ENCODE data around the gene C1QTNF7.

C1QTNF7 gene

DNA sequence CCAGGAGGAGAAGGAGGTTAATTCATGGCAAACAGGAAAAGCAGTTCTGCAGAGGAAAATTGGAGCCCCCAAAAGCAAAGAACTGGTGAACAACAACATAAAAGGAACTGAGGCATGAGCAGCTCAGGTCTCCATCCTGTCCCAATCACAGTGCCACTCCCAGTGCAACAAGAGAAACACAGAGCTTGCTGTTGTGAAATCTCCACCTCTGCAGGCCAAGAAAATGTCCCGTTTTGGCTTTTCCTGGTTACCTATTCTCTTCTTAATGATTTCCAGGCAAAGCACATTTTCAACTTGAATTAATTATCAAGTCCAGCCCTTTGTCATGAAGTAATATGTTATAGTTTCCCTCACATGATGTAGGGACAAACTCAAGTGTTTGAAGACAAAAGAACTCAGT is 778 bp downstream of the C1QTNF7 start:
- TF ChIP-seq, protein P1, sequence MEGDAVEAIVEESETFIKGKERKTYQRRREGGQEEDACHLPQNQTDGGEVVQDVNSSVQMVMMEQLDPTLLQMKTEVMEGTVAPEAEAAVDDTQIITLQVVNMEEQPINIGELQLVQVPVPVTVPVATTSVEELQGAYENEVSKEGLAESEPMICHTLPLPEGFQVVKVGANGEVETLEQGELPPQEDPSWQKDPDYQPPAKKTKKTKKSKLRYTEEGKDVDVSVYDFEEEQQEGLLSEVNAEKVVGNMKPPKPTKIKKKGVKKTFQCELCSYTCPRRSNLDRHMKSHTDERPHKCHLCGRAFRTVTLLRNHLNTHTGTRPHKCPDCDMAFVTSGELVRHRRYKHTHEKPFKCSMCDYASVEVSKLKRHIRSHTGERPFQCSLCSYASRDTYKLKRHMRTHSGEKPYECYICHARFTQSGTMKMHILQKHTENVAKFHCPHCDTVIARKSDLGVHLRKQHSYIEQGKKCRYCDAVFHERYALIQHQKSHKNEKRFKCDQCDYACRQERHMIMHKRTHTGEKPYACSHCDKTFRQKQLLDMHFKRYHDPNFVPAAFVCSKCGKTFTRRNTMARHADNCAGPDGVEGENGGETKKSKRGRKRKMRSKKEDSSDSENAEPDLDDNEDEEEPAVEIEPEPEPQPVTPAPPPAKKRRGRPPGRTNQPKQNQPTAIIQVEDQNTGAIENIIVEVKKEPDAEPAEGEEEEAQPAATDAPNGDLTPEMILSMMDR (IDR thresholded peaks at IDR 0.05) = no peak

- TF ChIP-seq, protein P1 (IDR thresholded peaks at IDR 0.05) = no peak
These were observed 6.3 kb downstream of the C1QTNF7 start for GRCh38 chr4:15434091-15434490.

DNA sequence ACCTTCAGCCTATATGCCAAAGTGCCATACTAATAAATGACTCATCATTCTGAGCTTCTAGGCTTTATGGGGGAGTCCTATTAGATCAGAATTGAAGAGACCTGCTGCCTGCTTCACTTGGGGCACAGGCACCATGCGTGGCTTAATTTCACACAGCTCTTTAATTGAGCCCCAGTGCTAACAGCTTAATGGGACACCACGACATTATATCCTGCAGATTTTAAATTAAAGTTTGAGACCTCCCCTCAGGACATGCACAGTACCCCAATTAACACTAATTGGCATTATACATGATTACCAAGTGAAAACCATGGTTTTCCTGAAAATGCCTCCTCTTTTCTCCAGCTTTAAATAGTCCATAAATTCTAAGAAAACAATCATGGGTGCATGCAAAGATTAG is 6.8 kb downstream of the C1QTNF7 start:
- TF ChIP-seq, protein P1 (IDR thresholded peaks at IDR 0.05) = no peak

GRCh38 chr4:15436513-15436912 is 8.7 kb downstream of the C1QTNF7 start:
- TF ChIP-seq, protein P1 (IDR thresholded peaks at IDR 0.05) = no peak

- TF ChIP-seq, protein P1 (IDR thresholded peaks at IDR 0.05) = no peak
These were observed 11.2 kb downstream of the C1QTNF7 start for GRCh38 chr4:15438939-15439524.

DNA sequence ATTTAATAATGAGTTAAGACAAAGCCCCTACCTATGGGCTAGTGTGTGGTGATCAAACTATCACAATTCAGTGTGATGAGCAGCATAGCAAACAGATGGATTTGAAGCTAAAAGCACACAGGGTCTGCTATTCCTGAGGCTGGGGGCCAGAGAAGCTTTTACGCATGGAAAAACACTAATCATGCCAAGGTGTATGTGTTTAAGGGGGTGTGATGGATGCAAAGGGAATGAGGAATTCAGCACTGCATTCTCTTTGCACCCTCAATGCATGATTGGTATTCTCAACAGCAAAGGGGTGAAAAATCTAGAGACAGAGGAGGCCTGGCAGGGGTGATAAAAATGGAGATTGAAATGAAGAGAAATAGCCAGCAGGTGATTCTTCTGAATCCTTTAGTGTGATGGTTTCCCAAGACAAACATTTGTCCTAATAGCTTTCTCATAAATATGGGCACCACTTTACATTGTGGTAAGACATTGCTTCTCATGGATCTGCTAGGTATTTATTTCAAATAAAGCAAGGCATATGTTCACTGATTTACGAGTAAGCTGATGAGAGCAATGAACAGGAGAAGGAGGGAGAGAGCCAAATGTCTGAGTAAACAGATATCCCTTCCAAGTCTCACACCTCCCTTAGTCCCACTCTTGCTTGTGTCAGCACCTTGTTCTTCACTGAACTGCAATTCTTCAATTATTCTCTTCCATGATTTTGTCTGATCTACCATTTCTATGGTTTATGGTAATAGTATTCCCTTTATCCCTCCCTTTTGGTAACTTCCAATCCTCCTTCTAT is 15.7 kb downstream of the C1QTNF7 start:
- TF ChIP-seq, protein P1 (IDR thresholded peaks at IDR 0.05) = no peak

DNA sequence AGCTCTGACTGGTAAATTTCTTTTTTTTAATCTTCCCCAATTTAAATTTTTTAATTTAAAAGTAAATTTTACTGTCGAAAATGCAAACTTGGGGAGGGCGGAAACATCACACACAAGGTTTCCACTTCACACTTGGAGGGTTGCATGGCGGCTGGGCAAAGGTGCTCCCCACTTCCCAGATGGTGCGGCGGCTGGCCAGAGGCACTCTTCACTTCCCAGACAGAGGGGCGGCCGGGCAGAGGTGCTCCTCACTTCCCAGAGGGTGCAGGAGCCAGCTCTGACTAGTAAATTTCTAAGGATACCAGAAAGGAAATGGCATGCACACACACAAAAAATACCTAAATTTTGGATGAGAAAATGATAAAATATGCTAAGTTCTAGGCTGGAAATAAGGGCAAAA is 16.4 kb downstream of the C1QTNF7 start:
- TF ChIP-seq, protein P1 (IDR thresholded peaks at IDR 0.05) = no peak

Data from LNCAP (cell line).